Upper lobe of left lung (tissue), 4 donors: ENCODE measurements around the gene SPACA9.

Experiments used
- CTCF ChIP-seq, 6 experiments: fragments of 450-650 bp in 4 of 6; fragments of 200-600 bp in 2 of 6; sonication (generic) in 2 of 6; IDR thresholded peaks; one replicate each; pipeline ENCODE4 v1.5.1; 2016 to 2019; ENCODE audit warnings: antibody characterized with exemption in 6 of 6
- POLR2A ChIP-seq, 4 donors: fragments of 450-650 bp; IDR thresholded peaks; one replicate each; pipeline ENCODE4 v1.5.1; 2016 to 2017; ENCODE audit warnings: antibody characterized with exemption in 4 of 4, mild to moderate bottlenecking in 2 of 4

- no peak for TF ChIP-seq CTCF (IDR thresholded peaks at IDR 0.05)
- TF ChIP-seq POLR2A (IDR thresholded peaks at IDR 0.05) = no peak
Observed at GRCh38 chr9:132876849-132877248, 1.8 kb upstream of the SPACA9 start.
